ENCODE data around the gene POC5. TPM values are rescaled to one million over a fixed set of nuclear protein-coding genes. Genes with fewer than 3 reads are reported as not detected.

The POC5 gene
- total and polyA plus RNA-seq, 2 of the 8 experiments (the other 6 are each of a cell fraction or from before 2014, with no cell fraction given), result 11.2 to 12.1 TPM

DNA sequence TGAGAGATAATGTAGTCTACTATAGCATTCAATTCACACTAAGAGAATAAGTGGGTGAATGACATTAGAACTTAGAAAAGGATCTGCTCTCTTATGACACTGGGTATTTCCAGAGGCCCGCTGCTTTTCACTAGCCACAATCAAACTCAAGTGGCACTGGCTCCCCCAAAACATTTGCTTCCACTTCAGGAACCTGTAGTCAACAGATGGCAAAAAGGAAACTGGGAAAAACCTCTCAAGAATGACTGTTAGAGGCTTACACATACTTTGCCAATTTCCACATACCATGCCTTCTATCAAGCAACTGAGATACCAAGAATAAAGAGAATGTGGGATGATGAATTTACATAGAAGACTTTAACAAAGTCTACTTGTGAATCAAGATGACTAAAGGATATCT is 11.2 kb downstream of the POC5 start:
- Histone ChIP-seq H4K91ac (replicated peaks; ENCODE audit: insufficient read length, low read length) (no peak overlapping the region), H3K14ac (ENCODE audit: insufficient read length) (no peak overlapping the region), H4K8ac (ENCODE audit: extremely low read depth, insufficient read depth, low read length) (no peak overlapping the region), H3K23me2 (ENCODE audit: low read depth, low read length) (no peaks in the 10 kb centered on the region), H3K4ac (replicated peaks; ENCODE audit: insufficient read length, low read depth, low read length) (no peak overlapping the region), H2BK15ac (ENCODE audit: low read length) (no peak overlapping the region), H2BK20ac (ENCODE audit: low read length) (no peak overlapping the region), H2AK5ac (ENCODE audit: low read depth, low read length) (no peak overlapping the region), H3K27ac (ENCODE audit: low read depth, low read length) (no peak overlapping the region), H3K79me2 (ENCODE audit: control insufficient read depth in 1 of 2, insufficient read depth in 2 of 2, low read length in 2 of 2) (no peaks in the 10 kb centered on the region), H3K4me3 (ENCODE audit: extremely low read depth in 1 of 4, insufficient read depth in 2 of 4, low read depth in 3 of 4, low read length in 4 of 4) (no peak overlapping the region), H4K20me1 (replicated peaks in 1 of 2; ENCODE audit: control insufficient read depth in 1 of 2, insufficient read depth in 2 of 2, low read length in 2 of 2) (peaks cover 0 to 2% of the 10 kb centered on the region in 2 experiments), H3K18ac (ENCODE audit: extremely low read depth, low read length) (no peak overlapping the region), H3K36me3 (ENCODE audit: control insufficient read depth in 2 of 4, insufficient read depth in 4 of 4, low read length in 3 of 4) (peaks cover 4 to 22% (median 10%) of the 10 kb centered on the region in 4 experiments; a peak in 7 of 8 replicates), H3K23ac (ENCODE audit: insufficient read length) (no peak overlapping the region), H4K5ac (ENCODE audit: insufficient read length, low read depth, low read length) (no peak overlapping the region), H3K4me1 (replicated peaks in 1 of 4; ENCODE audit: control insufficient read depth in 3 of 4, insufficient read depth in 4 of 4, low read length in 3 of 4) (no peaks in the 10 kb centered on the region), H3K4me2 (ENCODE audit: insufficient read depth in 1 of 2, low read depth in 2 of 2, low read length in 2 of 2) (no peak overlapping the region), H3K56ac (replicated peaks; ENCODE audit: insufficient read length, low read depth, low read length) (no peak overlapping the region), H3K27me3 (replicated peaks in 1 of 4; ENCODE audit: control insufficient read depth in 3 of 4, extremely low read depth in 1 of 4, insufficient read depth in 3 of 4, low read length in 3 of 4) (no peaks in the 10 kb centered on the region), H3K79me1 (ENCODE audit: low read depth, low read length) (no peaks in the 10 kb centered on the region), H3K9ac (replicated peaks in 1 of 4; ENCODE audit: extremely low read depth in 1 of 4, low read depth in 3 of 4, low read length in 3 of 4) (no peak overlapping the region), H2BK12ac (ENCODE audit: low read depth, low read length) (no peak overlapping the region), H2AFZ (ENCODE audit: low read length) (no peak overlapping the region), H2BK5ac (ENCODE audit: low read depth, low read length) (no peak overlapping the region), H3K9me3 (ENCODE audit: insufficient read depth in 2 of 2, low read depth in 1 of 2, low read length in 1 of 2) (no peaks in the 10 kb centered on the region), H2BK120ac (replicated peaks; ENCODE audit: low read depth, low read length) (no peak overlapping the region)
- ChIA-PET POLR2A (ENCODE audit: partially characterized antibody) (no interaction called here), CTCF (ENCODE audit: partially characterized antibody) (interaction anchor here (0.7 kb wide), 1 partner anchor 25 kb away, joined by 3 read pairs; no protein-coding TSS in a partner anchor)
- no peak for DNase-seq (ENCODE audit: low read depth in 1 of 2, low spot score in 2 of 2)
- no peak for FAIRE-seq
- 95% methylated on average over 1 of the region's 1 CpG; no CpG with 5 or more reads in 1 of the 2 experiments for WGBS, 2 experiments (ENCODE audit: extremely low coverage in 1 of 2, insufficient coverage in 1 of 2, insufficient read length in 1 of 2, insufficient replicate concordance in 2 of 2, low coverage in 1 of 2, low lambda C conversion rate in 2 of 2, missing lambda C conversion rate in 1 of 2)
- TF ChIP-seq SP4 (IDR thresholded peaks at IDR 0.05; ENCODE audit: low read length) (no peak), CBX5 (IDR thresholded peaks at IDR 0.05; ENCODE audit: low read depth, low read length) (no peak), ASH2L (IDR thresholded peaks at IDR 0.05; ENCODE audit: low read length) (no peak), NRF1 (IDR thresholded peaks at IDR 0.05; ENCODE audit: low read depth, low read length) (no peak), GTF2F1 (IDR thresholded peaks at IDR 0.05; ENCODE audit: borderline replicate concordance, low read depth, low read length) (no peak), NANOG (IDR thresholded peaks at IDR 0.05; ENCODE audit: insufficient read depth, low read depth, low read length, poor library complexity, severe bottlenecking) (no peak), FOSL1 (IDR thresholded peaks at IDR 0.05; ENCODE audit: insufficient read depth, low read depth, low read length) (no peak), BRCA1 (IDR thresholded peaks at IDR 0.05; ENCODE audit: low read depth, low read length) (no peak), KDM1A (IDR thresholded peaks at IDR 0.05; ENCODE audit: borderline replicate concordance, low read length) (no peak), HDAC2 (IDR thresholded peaks at IDR 0.05; ENCODE audit: borderline replicate concordance in 1 of 2, low read depth in 2 of 2, low read length in 2 of 2) (no peak), GABPA (IDR thresholded peaks at IDR 0.05; ENCODE audit: borderline replicate concordance, insufficient read depth, low read length) (no peak)
- TF ChIP-seq, protein P1, sequence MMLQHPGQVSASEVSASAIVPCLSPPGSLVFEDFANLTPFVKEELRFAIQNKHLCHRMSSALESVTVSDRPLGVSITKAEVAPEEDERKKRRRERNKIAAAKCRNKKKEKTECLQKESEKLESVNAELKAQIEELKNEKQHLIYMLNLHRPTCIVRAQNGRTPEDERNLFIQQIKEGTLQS (IDR thresholded peaks at IDR 0.05; ENCODE audit: insufficient read depth, low read depth, low read length), result no peak
- TF ChIP-seq, protein P2, sequence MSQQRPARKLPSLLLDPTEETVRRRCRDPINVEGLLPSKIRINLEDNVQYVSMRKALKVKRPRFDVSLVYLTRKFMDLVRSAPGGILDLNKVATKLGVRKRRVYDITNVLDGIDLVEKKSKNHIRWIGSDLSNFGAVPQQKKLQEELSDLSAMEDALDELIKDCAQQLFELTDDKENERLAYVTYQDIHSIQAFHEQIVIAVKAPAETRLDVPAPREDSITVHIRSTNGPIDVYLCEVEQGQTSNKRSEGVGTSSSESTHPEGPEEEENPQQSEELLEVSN (IDR thresholded peaks at IDR 0.05), result no peak

Data from H1 (cell line).